Astrocyte (in vitro differentiated cells and primary cell): ENCODE data around the gene LEPROT.

ENCODE experiments used
- CTCF ChIP-seq: IDR thresholded peaks from 2 replicates; pipeline ENCODE4 v1.5.1; 2011; ENCODE audit warnings: low read depth, mild to moderate bottlenecking, inconsistent platforms, low read length, moderate library complexity; ENCODE audit not compliant: insufficient read depth
- EZH2 ChIP-seq: IDR thresholded peaks from 2 replicates; pipeline ENCODE4 v1.6.1; 2012; ENCODE audit warnings: mild to moderate bottlenecking, low read length, inconsistent platforms; ENCODE audit not compliant: insufficient read depth

DNA sequence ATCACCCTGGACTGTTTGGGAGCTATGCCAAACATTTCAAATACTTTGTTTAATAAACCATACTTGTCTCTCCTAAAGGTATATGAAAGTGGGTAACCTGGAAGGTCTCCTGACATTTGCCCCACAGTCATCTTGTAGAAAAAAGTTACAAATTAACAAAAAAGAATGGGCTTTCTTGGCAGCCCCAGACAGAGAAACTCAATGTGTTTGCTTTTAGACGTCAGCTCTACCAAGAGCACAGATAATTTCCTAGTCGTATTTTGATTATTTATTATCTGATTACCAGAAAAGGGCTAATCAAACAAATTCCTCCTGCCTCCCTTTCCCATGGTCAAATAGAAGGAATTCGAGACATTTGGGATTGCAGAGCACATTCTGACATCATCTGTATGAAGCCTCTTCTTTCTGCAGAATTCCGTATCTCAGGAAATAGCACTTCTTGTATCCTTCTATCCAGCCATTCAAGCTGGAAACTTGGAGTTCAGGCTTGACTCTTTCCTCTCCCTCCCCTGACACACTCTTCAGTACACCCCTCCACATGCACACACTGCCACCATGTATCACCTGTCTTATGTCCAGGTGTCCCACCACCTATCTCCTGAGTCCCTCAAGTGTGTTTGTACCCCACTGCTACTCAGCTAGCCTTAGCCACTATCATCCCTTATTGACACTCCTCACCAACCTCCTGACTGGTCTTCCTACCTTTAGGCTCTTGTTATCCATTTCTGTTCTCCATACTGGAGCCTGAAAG is 42.8 kb upstream of the LEPROT start:
- TF ChIP-seq CTCF: no peak
- TF ChIP-seq EZH2: no peak
